PC-9 (cell line): ENCODE results near the gene ZNF606.

ENCODE experiments used
- CTCF ChIP-seq: fragments of 200-600 bp; sonication (generic); conservative IDR thresholded peaks from 2 replicates; pipeline ENCODE4 v1.6.1; 2017; ENCODE audit warnings: mixed run types, antibody characterized with exemption, mild to moderate bottlenecking, moderate library complexity
- EZH2 ChIP-seq: fragments of 200-600 bp; sonication (generic); IDR thresholded peaks from 2 replicates; pipeline ENCODE4 v1.8.0; 2017; ENCODE audit warnings: antibody characterized with exemption, low read depth

- no peak for TF ChIP-seq CTCF
- no peak for TF ChIP-seq EZH2
Observed at GRCh38 chr19:58010507-58010906, 7.9 kb upstream of the ZNF606 start.
